HEK293T (cell line): Measurements from ENCODE around the gene LPIN2.

ENCODE experiments used
- ARNT ChIP-seq: fragments of 450-650 bp; IDR thresholded peaks from 2 replicates; pipeline ENCODE4 v1.6.1; 2017; ENCODE audit warnings: mild to moderate bottlenecking
- BHLHE40 ChIP-seq: fragments of 450-650 bp; IDR thresholded peaks from 2 replicates; pipeline ENCODE4 v1.6.1; 2016; ENCODE audit warnings: mild to moderate bottlenecking, moderate library complexity, borderline replicate concordance
- ELF4 ChIP-seq: fragments of 450-650 bp; IDR thresholded peaks from 2 replicates; pipeline ENCODE4 v1.6.1; 2017; ENCODE audit warnings: antibody characterized with exemption
- FOXA1 ChIP-seq: fragments of 450-650 bp; IDR thresholded peaks from 2 replicates; pipeline ENCODE4 v1.6.1; 2016; ENCODE audit warnings: mild to moderate bottlenecking
- HDGF ChIP-seq: fragments of 450-650 bp; IDR thresholded peaks from 2 replicates; pipeline ENCODE4 v1.6.1; 2017; ENCODE audit warnings: antibody characterized with exemption, borderline replicate concordance
- NFRKB ChIP-seq: fragments of 450-650 bp; IDR thresholded peaks from 2 replicates; pipeline ENCODE4 v1.6.1; 2016; ENCODE audit warnings: mild to moderate bottlenecking, moderate library complexity
- SP1 ChIP-seq: fragments of 450-650 bp; IDR thresholded peaks from 2 replicates; pipeline ENCODE4 v1.6.1; 2017

DNA sequence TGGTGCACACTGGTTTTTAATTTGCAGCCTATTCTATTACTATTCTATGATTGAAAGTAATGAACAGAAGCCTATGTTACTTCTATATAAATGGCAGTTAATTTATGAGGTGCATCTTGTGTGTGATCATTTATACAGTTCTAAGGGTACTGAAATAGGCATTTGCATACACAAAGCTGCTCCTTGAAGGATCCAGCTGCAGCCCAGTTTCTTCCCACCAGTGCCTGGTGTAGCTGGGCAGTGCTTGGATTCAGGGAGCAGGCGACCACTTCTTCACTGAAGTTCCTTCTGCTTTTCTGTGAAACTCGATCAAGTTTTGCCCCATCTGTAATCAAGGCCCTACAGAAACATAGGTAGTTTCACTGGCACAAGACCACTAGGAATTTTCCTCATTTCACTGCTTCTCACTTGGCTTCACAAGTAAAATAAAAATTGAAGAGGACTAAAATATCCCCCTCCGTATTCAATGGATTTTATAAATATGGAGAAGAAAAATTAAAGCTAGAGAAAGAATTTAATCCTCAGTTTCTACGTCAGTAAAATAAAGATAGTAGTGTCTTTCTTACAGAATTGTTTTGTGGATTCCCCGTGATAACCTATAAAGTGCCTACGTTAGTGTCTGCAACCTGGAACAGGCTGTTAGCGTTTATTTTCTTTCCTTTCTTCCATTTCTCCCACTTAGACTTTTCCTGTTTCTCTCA, 1.7 kb upstream of the LPIN2 start:
- TF ChIP-seq BHLHE40 (no peak), HDGF (no peak), FOXA1 (no peak), SP1 (no peak), ELF4 (no peak), ARNT (no peak), NFRKB (no peak)
